ENCODE measurements around the gene AMACR. TPM values are rescaled to one million over a fixed set of nuclear protein-coding genes. Genes with fewer than 3 reads are reported as not detected.
"Not testable (repeated sequence)": the region's sequence is repeated elsewhere in the genome, so short reads cannot be mapped to it uniquely, and the experiment has no call there.

AMACR gene
- polyA plus RNA-seq, 5 donors = 10.8 to 17.8 (median 11.8) TPM

DNA sequence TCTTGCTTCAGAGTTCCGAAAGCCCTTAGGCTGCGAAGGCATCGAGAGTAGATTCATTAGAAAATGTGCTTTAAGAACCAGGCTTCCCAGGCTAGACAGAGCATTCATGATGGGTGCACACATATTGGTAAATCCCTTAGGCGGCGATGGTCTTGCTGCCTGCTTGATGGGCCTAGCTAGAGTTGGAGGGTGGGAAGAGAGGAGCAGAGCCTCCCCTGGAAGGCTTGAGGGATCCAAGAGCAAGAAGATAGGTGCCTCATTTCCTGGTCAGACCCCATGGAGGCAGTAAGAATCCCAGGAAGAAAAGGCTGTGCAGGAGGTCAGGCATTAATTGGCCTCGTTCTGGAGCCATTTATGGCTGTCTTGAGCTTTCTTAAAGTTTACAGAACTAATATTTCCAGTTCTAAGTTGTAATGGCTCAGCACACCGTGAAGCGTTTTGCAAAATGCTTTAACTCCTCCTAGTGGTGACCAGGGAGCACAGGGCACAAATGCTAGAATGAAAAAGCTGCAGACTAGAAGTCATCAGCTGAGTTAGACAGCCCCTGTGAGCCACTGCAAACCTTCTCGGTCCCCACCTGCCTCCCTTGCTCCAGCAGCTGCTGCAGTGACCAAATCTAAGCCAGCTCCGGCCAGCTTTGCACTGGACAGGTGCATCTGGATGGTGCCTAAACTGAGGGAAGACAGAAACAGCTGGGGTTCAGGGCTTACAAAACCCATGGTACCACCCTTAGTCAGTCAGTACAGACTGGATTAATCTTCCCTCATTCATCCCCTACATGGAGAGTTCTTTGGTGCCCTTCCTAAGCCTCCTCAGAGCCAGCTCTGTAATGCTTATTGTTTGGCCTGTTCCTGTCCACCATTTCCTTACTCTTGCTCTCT lies 38.0 kb downstream of the AMACR start:
- DNase-seq = peak; percentile 31 to 45

DNA sequence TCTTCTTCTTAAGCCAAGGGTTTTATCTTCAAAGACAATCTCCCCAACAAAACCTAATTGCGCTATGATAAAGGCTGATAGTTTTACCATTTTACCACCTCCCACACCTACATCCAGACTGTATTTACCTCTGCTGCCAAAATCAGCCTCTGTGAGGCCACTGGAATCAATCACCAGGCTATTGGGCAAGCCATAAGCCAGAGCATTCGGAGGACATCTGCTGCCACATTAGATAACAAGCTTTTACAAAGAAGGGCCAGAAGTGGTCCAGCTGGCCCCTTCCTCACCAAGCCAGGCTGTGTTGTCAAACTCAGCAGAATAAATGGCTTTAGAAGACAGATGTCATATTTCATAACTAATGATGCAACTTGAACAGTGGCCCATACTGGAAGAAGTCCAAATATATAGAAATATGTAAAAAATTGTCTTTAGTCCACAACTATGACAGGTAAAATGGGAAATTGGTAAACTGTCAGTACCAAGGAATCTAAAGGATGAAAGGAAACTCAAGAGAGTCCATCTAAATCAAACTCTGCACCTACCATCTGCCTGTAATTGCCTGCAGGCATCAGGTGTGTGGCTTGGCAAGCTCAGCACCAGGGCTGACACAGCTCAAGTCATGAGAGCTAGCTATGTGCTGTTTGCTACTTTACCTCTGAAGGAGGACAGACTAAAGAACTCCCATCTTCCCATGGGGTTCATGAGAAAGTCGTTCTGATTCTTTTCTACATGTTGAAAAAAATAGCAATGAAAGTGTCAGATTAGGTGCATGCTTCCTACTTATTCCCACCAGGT lies 39.4 kb downstream of the AMACR start:
- DNase-seq = peak; percentile 47 to 55

GRCh38 chr5:33966805-33967204 lies 41.0 kb downstream of the AMACR start:
- no peak for DNase-seq

GRCh38 chr5:33964132-33964700 lies 43.6 kb downstream of the AMACR start:
- no peak for DNase-seq

- DNase-seq = no peak
Observed at GRCh38 chr5:33958176-33958575, 49.7 kb downstream of the AMACR start.

- no peak for DNase-seq
Observed at GRCh38 chr5:33957577-33958150, 50.2 kb downstream of the AMACR start.

DNA sequence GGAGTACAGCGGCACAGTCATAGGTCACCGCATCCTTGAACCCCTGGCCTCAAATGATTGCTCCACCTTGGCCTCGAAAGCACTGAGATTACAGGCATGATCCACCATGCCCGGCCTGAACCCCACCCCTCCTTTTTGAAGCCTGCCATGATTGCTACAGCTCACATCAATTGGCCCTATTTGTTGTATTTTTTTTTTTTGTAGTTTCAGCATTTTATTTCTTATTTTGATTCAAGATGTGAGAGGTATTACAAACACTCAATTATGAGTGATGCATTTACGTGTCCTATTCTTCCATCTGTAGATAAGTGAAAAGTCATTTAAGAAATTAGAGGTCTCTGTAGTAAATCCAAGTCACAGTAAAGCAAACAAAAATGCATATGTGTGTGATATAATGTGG lies 55.7 kb downstream of the AMACR start:
- DNase-seq = not testable (repeated sequence)

- no peak for DNase-seq
Observed at GRCh38 chr5:33944543-33945132, 63.2 kb downstream of the AMACR start.

DNA sequence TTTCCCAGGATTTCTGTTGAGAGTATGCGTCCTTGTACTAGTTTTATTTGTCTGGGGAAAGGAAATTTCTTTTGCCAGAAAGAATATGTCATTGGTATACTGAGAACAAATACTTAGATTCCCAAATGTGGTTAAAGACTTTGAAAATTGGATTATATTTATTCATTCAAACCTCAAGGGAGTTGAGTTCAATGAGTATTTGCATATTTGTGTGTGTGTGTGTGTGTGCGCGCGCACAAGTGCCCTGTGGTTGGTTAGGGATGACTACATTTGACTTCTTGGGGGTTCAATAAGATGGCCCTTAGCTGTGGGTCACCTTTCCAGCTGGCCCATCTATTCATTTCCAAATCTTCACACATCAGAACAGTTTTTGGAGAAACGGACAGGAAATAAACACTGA lies 66.8 kb downstream of the AMACR start:
- DNase-seq = no peak

DNA sequence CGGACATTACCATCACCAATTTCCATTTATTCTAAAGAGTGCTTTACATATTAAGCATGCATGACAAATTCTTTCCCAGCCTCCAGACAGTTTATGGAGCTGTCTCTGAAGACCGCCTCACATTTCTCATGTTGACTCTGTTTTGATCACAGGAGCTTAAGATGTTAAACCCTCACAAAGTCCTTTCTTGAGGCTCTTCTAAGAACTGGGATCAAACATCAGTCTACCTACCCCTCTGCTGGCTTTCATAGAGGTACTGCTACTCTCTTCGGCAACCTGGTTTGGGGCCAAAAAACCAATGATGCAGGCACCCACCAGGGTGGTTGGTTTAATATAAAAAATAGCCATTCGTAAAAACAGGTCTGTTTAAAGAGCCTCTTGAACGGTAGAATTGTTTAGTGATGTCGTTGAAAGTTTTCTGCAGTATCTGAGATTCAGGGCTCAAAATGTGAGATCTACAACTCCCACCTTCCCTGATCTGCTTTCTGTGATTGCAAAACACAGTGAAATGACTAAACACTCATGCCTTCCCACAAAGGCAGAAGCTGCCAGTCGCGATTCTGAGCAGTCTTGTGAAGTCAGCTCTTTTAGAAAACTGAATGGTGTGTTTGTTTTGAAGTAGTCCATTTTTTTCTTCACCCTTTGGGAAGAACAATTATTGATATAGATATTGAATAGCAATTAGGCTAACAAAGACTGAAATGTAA lies 68.1 kb downstream of the AMACR start:
- no peak for DNase-seq

DNA sequence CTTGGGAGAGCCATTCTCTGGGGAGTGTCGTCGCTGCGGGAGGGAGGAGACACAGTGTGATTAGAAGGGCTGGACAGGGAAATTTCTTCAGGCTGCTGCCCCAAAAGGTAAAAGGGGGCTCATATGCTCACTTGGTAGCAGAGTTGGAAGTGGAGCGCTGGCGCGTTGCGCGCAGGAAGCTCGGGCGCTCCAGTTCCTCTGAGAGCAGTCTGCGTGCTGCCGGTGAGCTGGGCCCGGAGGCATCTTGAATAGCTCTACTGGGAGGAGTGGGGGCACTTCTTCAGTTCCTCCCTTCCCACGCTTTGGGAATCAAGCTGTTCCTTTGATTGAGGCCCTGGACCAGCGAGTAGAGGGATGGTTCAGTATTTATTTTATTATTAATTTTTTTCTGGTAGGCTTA lies 69.0 kb downstream of the AMACR start:
- DNase-seq = no peak

GRCh38 chr5:33938507-33938796 lies 69.4 kb downstream of the AMACR start:
- no peak for DNase-seq

- DNase-seq = no peak
Observed at GRCh38 chr5:33937707-33938506, 69.9 kb downstream of the AMACR start.

GRCh38 chr5:33937017-33937706 lies 70.7 kb downstream of the AMACR start:
- DNase-seq = no peak

GRCh38 chr5:33936381-33937016 lies 71.4 kb downstream of the AMACR start, which contains the start of gene RXFP3:
Gene RXFP3 (plus strand): TSS chr5:33936386. CDS start chr5:33936741, 355 bp downstream.
- DNase-seq = no peak
